Panc1 (cell line): ENCODE results near the gene PSMA4. TPM values are rescaled to one million over a fixed set of nuclear protein-coding genes. Genes with fewer than 3 reads are reported as not detected.
"Not testable (repeated sequence)": the region's sequence is repeated elsewhere in the genome, so short reads cannot be mapped to it uniquely, and the experiment has no call there.

Experiments used
- ATAC-seq: fragments of 200-7000 bp; cut with Tn5 transposase; 2 replicates; pipeline ENCODE4 v1.9.1; 2020; ENCODE audit warnings: mild to moderate bottlenecking, moderate library complexity
- BruUV-seq: library from RNA; stranded (reverse); fragments of 400-500 nt; replicated peaks from 2 replicates; lab custom pipeline; 2021; lab: Mats Ljungman, UMichigan
- CTCF ChIA-PET: fragments of 300-600 bp; sonication (Branson Sonifier 250); formaldehyde crosslinking; loops from one replicate; lab custom pipeline; 2022; ENCODE audit warnings: antibody characterized with exemption; lab: Charles Lee
- POLR2A ChIA-PET: fragments of 300-600 bp; sonication (Branson Sonifier 250); formaldehyde crosslinking; loops from one replicate; lab custom pipeline; 2022; ENCODE audit warnings: antibody characterized with exemption; lab: Charles Lee
- DNase-seq: peaks from one replicate; pipeline ENCODE4 v3.0.0-alpha.2; 2010; ENCODE audit warnings: low read depth, low spot score
- H3K27ac ChIP-seq: 2 replicates; pipeline ENCODE4 v1.5.1; 2011; ENCODE audit warnings: mild to moderate bottlenecking, low read length, inconsistent platforms
- H3K27me3 ChIP-seq: fragments of 200-500 bp; sonication (Bioruptor generic); 2 replicates; pipeline ENCODE4 v1.6.0; 2014; ENCODE audit warnings: low read length, inconsistent platforms; ENCODE audit not compliant: control insufficient read depth, insufficient read depth
- H3K36me3 ChIP-seq: fragments of 200-500 bp; sonication (Bioruptor generic); 2 replicates; pipeline ENCODE4 v1.5.1; 2014; ENCODE audit warnings: inconsistent platforms, mild to moderate bottlenecking, low read length, moderate library complexity; ENCODE audit not compliant: control insufficient read depth, insufficient read depth
- H3K4me1 ChIP-seq: 2 replicates; pipeline ENCODE4 v1.5.1; 2011; ENCODE audit warnings: inconsistent platforms, mild to moderate bottlenecking, low read length, moderate library complexity; ENCODE audit not compliant: control insufficient read depth, insufficient read depth
- H3K4me3 ChIP-seq, 2 experiments: 2 replicates each; pipeline ENCODE4 v1.5.1; 2011 to 2012; ENCODE audit warnings: low read depth in 2 of 2, low read length in 2 of 2, mild to moderate bottlenecking in 2 of 2, inconsistent platforms in 1 of 2, moderate library complexity in 1 of 2
- H3K9me3 ChIP-seq: fragments of 200-500 bp; sonication (Bioruptor generic); 2 replicates; pipeline ENCODE4 v1.5.1; 2014; ENCODE audit warnings: low read depth, mild to moderate bottlenecking, inconsistent platforms, low read length, moderate library complexity; ENCODE audit not compliant: control insufficient read depth, insufficient read depth
- CTCF ChIP-seq: fragments of 450-650 bp; IDR thresholded peaks from 2 replicates; pipeline ENCODE4 v1.5.1; 2017; ENCODE audit warnings: mild to moderate bottlenecking
- POLR2AphosphoS5 ChIP-seq: IDR thresholded peaks from 2 replicates; pipeline ENCODE4 v1.6.1; 2012; ENCODE audit warnings: mild to moderate bottlenecking, low read depth, low read length, moderate library complexity
- SIN3A ChIP-seq: IDR thresholded peaks from 2 replicates; pipeline ENCODE4 v1.6.1; 2012; ENCODE audit warnings: low read depth, mild to moderate bottlenecking, low read length, moderate library complexity, borderline replicate concordance; ENCODE audit not compliant: insufficient read depth
- TCF7L2 ChIP-seq: IDR thresholded peaks from 2 replicates; pipeline ENCODE4 v1.6.1; 2011; ENCODE audit warnings: mild to moderate bottlenecking, low read depth, low read length, inconsistent platforms
- in situ Hi-C: cut with HindIII; loops from 2 replicates; pipeline ENCODE4 v1.10.0; 2016; ENCODE audit warnings: low sequenced_read_pairs, low pct_unique_long_range_greater_than_20kb
- intact Hi-C: fragments of 100-400 bp; cut with micrococcal nuclease; formaldehyde crosslinking; loops from one replicate; pipeline ENCODE4 v1.10.0; 2022; ENCODE audit not compliant: unreplicated experiment
- total RNA-seq: library from RNA; stranded (reverse); gene quantifications from one replicate; pipeline ENCODE4 v1.2.1, GENCODE V29; 2021; ENCODE audit not compliant: unreplicated experiment
- TF ChIP-seq, protein P1 (sequence below), 2 experiments: IDR thresholded peaks; 2 replicates each; pipeline ENCODE4 v1.6.1; 2011 to 2012; ENCODE audit warnings: low read depth in 2 of 2, control low read depth in 1 of 2, low read length in 1 of 2, mild to moderate bottlenecking in 1 of 2, moderate library complexity in 1 of 2; ENCODE audit not compliant: insufficient read depth in 1 of 2

The PSMA4 gene
- total RNA-seq, 1 experiment from 2014 or later, result 303 TPM

DNA sequence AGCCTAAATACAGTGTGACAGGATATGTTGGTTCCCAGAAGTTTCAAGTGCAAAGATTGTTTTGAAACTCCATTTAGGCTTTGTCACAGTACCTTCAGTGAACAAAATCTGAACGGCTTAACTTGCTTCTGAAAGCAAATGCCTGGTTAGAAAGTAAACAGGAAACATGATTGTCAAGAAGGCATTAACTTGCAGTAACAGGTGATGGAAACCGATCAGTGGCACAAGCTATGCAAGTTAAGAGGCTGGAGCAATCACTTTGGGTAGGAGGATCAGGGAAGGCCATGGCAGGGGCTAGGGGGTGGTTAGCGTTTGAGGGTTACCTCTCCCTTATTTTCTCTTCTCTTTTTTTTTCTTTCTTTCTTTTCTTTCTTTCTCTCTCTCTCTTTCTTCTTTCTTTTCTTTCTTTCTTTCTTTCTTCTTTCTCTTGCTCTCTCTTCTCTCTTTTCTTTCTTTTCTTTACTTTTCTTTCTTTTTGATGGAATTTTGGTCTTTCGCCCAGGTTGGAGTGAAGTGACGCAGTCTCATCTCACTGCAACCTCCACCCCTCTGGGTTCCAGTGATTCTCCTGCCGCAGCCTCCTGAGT is 30.4 kb upstream of the PSMA4 start:
- no peak for DNase-seq
- H3K36me3 ChIP-seq, result no peaks in the 10 kb centered on the region
- TF ChIP-seq, protein P1, sequence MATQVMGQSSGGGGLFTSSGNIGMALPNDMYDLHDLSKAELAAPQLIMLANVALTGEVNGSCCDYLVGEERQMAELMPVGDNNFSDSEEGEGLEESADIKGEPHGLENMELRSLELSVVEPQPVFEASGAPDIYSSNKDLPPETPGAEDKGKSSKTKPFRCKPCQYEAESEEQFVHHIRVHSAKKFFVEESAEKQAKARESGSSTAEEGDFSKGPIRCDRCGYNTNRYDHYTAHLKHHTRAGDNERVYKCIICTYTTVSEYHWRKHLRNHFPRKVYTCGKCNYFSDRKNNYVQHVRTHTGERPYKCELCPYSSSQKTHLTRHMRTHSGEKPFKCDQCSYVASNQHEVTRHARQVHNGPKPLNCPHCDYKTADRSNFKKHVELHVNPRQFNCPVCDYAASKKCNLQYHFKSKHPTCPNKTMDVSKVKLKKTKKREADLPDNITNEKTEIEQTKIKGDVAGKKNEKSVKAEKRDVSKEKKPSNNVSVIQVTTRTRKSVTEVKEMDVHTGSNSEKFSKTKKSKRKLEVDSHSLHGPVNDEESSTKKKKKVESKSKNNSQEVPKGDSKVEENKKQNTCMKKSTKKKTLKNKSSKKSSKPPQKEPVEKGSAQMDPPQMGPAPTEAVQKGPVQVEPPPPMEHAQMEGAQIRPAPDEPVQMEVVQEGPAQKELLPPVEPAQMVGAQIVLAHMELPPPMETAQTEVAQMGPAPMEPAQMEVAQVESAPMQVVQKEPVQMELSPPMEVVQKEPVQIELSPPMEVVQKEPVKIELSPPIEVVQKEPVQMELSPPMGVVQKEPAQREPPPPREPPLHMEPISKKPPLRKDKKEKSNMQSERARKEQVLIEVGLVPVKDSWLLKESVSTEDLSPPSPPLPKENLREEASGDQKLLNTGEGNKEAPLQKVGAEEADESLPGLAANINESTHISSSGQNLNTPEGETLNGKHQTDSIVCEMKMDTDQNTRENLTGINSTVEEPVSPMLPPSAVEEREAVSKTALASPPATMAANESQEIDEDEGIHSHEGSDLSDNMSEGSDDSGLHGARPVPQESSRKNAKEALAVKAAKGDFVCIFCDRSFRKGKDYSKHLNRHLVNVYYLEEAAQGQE (IDR thresholded peaks at IDR 0.05; ENCODE audit: insufficient read depth in 1 of 2, low read depth in 2 of 2, low read length in 1 of 2), result no peak
- TF ChIP-seq POLR2AphosphoS5 (no peak), CTCF (no peak), SIN3A (no peak), TCF7L2 (no peak)
- BruUV-seq, result no TSS peak
- CTCF ChIA-PET, result no interaction called here
- no peaks in the 10 kb centered on the region for H3K27me3 ChIP-seq
- peaks cover 12% of the 10 kb centered on the region; the same call in 1 of the 2 replicates for H3K4me1 ChIP-seq
- no peak overlapping the region for H3K4me3 ChIP-seq
- H3K9me3 ChIP-seq, result no peaks in the 10 kb centered on the region
- in situ Hi-C loops (no loop called here), intact Hi-C loops (no loop called here)
- H3K27ac ChIP-seq, result no peak overlapping the region
- no peak for ATAC-seq
- POLR2A ChIA-PET, result interaction anchor here (0.7 kb wide), 1 partner anchor 54 kb away, joined by 3 read pairs; no protein-coding TSS in a partner anchor

DNA sequence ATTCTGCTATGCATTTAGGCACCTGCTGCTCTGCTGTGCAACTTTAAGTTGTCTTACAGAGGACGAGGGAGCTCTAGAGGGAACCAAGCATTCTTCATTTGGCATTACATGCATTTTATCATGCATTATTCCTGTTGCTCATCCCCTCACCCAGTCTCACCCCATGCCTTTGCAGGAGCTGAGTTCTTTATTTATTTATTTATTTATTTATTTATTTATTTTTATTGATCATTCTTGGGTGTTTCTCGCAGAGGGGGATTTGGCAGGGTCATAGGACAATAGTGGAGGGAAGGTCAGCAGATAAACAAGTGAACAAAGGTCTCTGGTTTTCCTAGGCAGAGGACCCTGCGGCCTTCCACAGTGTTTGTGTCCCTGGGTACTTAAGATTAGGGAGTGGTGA is 20.2 kb upstream of the PSMA4 start:
- BruUV-seq, intact Hi-C loops, in situ Hi-C loops, DNase-seq, CTCF ChIA-PET, ATAC-seq, H3K27ac ChIP-seq, H3K27me3 ChIP-seq, POLR2A ChIA-PET, H3K9me3 ChIP-seq, H3K4me3 ChIP-seq, H3K36me3 ChIP-seq, H3K4me1 ChIP-seq: not testable (repeated sequence)

DNA sequence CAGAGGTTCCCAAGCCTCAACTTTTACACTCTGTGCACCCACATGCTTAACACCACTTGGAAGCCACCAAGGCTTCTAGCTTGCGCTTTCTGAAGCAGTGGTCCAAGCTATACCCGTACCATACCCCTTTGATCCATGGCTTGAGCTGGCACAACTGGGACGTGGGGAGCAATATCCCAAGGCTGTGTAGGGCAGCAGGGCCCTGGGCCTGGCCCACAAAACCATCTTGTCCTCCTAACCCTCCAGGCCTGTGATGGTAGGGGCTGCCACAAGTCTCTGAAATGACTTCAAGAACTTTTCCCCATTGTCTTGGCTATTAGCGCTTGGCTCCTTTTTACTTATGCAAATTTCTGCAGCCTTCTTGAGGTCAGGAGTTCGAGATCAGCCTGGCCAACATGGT is 16.0 kb upstream of the PSMA4 start:
- in situ Hi-C loops (no loop called here), intact Hi-C loops (no loop called here)
- no peak for TF ChIP-seq CTCF
- no peak overlapping the region for H3K4me3 ChIP-seq
- POLR2A ChIA-PET, result no interaction called here
- ATAC-seq (no peak), DNase-seq (no peak)
- no peaks in the 10 kb centered on the region for H3K9me3 ChIP-seq
- no peaks in the 10 kb centered on the region for H3K27me3 ChIP-seq
- H3K36me3 ChIP-seq, result no peaks in the 10 kb centered on the region
- CTCF ChIA-PET, result no interaction called here
- no TSS peak for BruUV-seq
- no peak overlapping the region for H3K27ac ChIP-seq
- H3K4me1 ChIP-seq, result no peaks in the 10 kb centered on the region
